Activated B cell treated with CpG ODN at 0.5 μM for 24 hours (primary cell): ENCODE measurements around the gene CDKN2A. TPM values are rescaled to one million over a fixed set of nuclear protein-coding genes. Genes with fewer than 3 reads are reported as not detected.

ENCODE experiments used
- ATAC-seq: fragments of 200-7000 bp; cut with Tn5 transposase; one replicate; pipeline ENCODE4 v1.10.0; 2021; ENCODE audit warnings: low read depth, mild to moderate bottlenecking, moderate library complexity
- CTCF ChIA-PET: fragments of 350-600 bp; sonication (Branson Sonifier 250); formaldehyde crosslinking; loops from one replicate; lab custom pipeline; 2021; ENCODE audit warnings: antibody characterized with exemption; lab: Charles Lee
- POLR2A ChIA-PET: fragments of 350-600 bp; sonication (Branson Sonifier 250); formaldehyde crosslinking; loops from one replicate; lab custom pipeline; 2021; ENCODE audit warnings: antibody characterized with exemption; lab: Charles Lee
- DNase-seq: peaks from one replicate; pipeline ENCODE4 v3.0.0; 2022
- H3K27ac Mint-ChIP-seq: one replicate; pipeline ENCODE4 v1.8.0; 2020; ENCODE audit warnings: mixed read lengths
- H3K27me3 Mint-ChIP-seq: one replicate; pipeline ENCODE4 v1.8.0; 2021; ENCODE audit warnings: mixed read lengths
- H3K36me3 Mint-ChIP-seq: one replicate; pipeline ENCODE4 v1.8.0; 2021; ENCODE audit warnings: low read depth, mixed read lengths
- H3K4me1 Mint-ChIP-seq: one replicate; pipeline ENCODE4 v1.8.0; 2021; ENCODE audit warnings: mixed read lengths
- H3K4me3 Mint-ChIP-seq: one replicate; pipeline ENCODE4 v1.8.0; 2020; ENCODE audit warnings: mild to moderate bottlenecking, mixed read lengths
- H3K9me3 Mint-ChIP-seq: one replicate; pipeline ENCODE4 v1.8.0; 2020; ENCODE audit warnings: mixed read lengths
- intact Hi-C: fragments of 100-400 bp; cut with micrococcal nuclease; formaldehyde crosslinking; loops from one replicate; pipeline ENCODE4 v1.15.1; 2024
- total RNA-seq: library from RNA; stranded (reverse); gene quantifications from 2 replicates; pipeline ENCODE4 v1.2.3, GENCODE V29; 2022
- TF ChIP-seq, protein P1 (sequence below): fragments of 200-600 bp; IDR thresholded peaks from one replicate; pipeline ENCODE4 v1.8.0; 2022; ENCODE audit warnings: antibody characterized with exemption, mild to moderate bottlenecking

Gene CDKN2A
- total RNA-seq, 1 donor from 2014 or later: 8.5 TPM

- TF ChIP-seq, protein P1, sequence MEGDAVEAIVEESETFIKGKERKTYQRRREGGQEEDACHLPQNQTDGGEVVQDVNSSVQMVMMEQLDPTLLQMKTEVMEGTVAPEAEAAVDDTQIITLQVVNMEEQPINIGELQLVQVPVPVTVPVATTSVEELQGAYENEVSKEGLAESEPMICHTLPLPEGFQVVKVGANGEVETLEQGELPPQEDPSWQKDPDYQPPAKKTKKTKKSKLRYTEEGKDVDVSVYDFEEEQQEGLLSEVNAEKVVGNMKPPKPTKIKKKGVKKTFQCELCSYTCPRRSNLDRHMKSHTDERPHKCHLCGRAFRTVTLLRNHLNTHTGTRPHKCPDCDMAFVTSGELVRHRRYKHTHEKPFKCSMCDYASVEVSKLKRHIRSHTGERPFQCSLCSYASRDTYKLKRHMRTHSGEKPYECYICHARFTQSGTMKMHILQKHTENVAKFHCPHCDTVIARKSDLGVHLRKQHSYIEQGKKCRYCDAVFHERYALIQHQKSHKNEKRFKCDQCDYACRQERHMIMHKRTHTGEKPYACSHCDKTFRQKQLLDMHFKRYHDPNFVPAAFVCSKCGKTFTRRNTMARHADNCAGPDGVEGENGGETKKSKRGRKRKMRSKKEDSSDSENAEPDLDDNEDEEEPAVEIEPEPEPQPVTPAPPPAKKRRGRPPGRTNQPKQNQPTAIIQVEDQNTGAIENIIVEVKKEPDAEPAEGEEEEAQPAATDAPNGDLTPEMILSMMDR: no peak
- intact Hi-C loops: loop anchor here (5.0 kb wide), 1 partner anchor 485 kb away; no protein-coding TSS in a partner anchor
- peaks cover 13% of the 10 kb centered on the region for H3K9me3 Mint-ChIP-seq
- ChIA-PET POLR2A (no interaction called here), CTCF (interaction anchor here (1.2 to 5.2 kb wide), 3 partner anchors 14 to 154 kb away, joined by 3 to 28 read pairs (median 6); partner anchors contain the start of gene CDKN2B)
- H3K4me1 Mint-ChIP-seq: peaks cover 21% of the 10 kb centered on the region
- H3K4me3 Mint-ChIP-seq: no peak overlapping the region
- ATAC-seq (no peak), DNase-seq (no peak)
- peaks cover 75% of the 10 kb centered on the region for H3K27me3 Mint-ChIP-seq
- H3K27ac Mint-ChIP-seq: no peak overlapping the region
- H3K36me3 Mint-ChIP-seq: peaks cover 3% of the 10 kb centered on the region
Measured at GRCh38 chr9:21967169-21967568, 27.0 kb downstream of the CDKN2A start.

- H3K36me3 Mint-ChIP-seq: peaks cover 3% of the 10 kb centered on the region
- CTCF ChIA-PET: interaction anchor here (1.2 to 1.3 kb wide), 2 partner anchors 43 to 152 kb away, joined by 4 to 8 read pairs; partner anchors contain the start of gene CDKN2B
- peaks cover 14% of the 10 kb centered on the region for H3K9me3 Mint-ChIP-seq
- ATAC-seq: no peak
- no peak for DNase-seq
- H3K27ac Mint-ChIP-seq: peak overlapping the region; percentile 31
- POLR2A ChIA-PET: interaction anchor here (0.9 kb wide), 1 partner anchor 42 kb away, joined by 3 read pairs; no protein-coding TSS in a partner anchor
- peaks cover 21% of the 10 kb centered on the region for H3K4me1 Mint-ChIP-seq
- H3K27me3 Mint-ChIP-seq: peaks cover 77% of the 10 kb centered on the region
- intact Hi-C loops: loop anchor here (5.0 kb wide), 1 partner anchor 486 kb away; no protein-coding TSS in a partner anchor
- no peak overlapping the region for H3K4me3 Mint-ChIP-seq
- TF ChIP-seq, protein P1: no peak
Measured at GRCh38 chr9:21966140-21966851, 27.9 kb downstream of the CDKN2A start.

DNA sequence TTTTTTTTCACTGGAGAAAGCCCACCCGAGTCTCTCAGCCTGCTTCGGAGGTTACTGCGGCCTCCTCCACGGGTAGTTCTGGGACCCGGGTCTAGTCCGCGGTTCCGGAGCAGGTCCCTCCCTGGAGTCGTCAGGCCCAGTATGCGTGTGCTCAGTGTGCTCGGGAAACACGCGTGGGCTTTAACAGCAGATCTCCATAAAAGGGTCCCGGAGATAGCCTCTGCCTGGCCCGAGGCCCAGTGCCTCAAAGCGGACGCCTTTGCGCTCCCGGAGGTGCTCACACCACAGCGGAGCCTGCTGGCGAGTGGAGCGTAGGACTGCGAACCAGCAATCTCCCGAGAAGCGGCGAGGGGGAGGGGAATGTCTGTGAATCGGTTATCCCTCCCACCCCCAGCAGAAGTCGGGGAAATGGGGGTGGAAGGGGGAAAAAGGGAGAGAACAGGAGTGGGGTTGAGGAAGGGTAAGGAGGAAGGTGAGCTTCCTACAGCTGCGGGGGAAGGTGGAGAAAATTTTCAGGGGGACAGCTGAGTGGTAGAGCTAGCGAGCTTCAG lies 28.7 kb downstream of the CDKN2A start:
- H3K4me3 Mint-ChIP-seq: peak overlapping the region; percentile 77
- POLR2A ChIA-PET: interaction anchor here (0.9 kb wide), 1 partner anchor 43 kb away, joined by 3 read pairs; no protein-coding TSS in a partner anchor
- ATAC-seq (peak; percentile 67), DNase-seq (peak; percentile 41)
- H3K4me1 Mint-ChIP-seq: peaks cover 19% of the 10 kb centered on the region
- H3K9me3 Mint-ChIP-seq: peaks cover 12% of the 10 kb centered on the region
- H3K27me3 Mint-ChIP-seq: peaks cover 74% of the 10 kb centered on the region
- peaks cover 2% of the 10 kb centered on the region for H3K36me3 Mint-ChIP-seq
- intact Hi-C loops: loop anchor here (1.0 to 5.0 kb wide), 6 partner anchors 30 to 487 kb away; no protein-coding TSS in a partner anchor
- CTCF ChIA-PET: interaction anchor here (1.2 to 1.3 kb wide), 2 partner anchors 43 to 152 kb away, joined by 4 to 8 read pairs; partner anchors contain the start of gene CDKN2B
- H3K27ac Mint-ChIP-seq: peak overlapping the region; percentile 64
- TF ChIP-seq, protein P1: no peak

DNA sequence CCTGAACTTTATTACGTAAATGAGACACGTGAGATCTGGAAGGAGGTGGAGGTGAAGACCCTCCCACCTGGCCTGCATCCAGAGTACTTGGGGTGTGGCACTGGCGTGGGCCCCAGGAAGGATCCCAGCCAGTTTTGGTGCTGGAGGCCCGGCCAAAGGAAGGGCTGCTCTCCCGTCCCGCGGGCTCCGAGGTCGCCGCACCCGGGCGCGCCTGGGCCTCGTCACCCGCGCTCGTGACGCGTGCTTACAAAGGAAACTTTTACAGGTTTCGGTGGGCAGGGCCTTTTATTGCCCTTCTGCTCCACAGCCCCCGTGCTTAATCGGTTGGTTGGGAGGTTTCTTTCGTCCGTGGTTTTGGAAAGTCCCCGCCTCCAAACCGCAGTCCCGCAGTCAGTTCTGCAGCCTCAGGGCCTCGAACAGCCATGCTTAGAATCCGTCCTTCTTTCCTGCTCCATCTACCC lies 29.2 kb downstream of the CDKN2A start:
- peak; percentile 48 for DNase-seq
- CTCF ChIA-PET: interaction anchor here (1.2 to 1.3 kb wide), 3 partner anchors 9 to 151 kb away, joined by 3 to 8 read pairs (median 4); partner anchors contain the start of gene CDKN2B

More for the DNA sequence above, 29.2 kb downstream of the CDKN2A start:
- peak; percentile 76 for ATAC-seq
- POLR2A ChIA-PET: no interaction called here
- Mint-ChIP-seq H3K27ac (peak overlapping the region; percentile 64), H3K36me3 (peaks cover 2% of the 10 kb centered on the region), H3K9me3 (peaks cover 12% of the 10 kb centered on the region), H3K4me1 (peaks cover 19% of the 10 kb centered on the region), H3K27me3 (peaks cover 71% of the 10 kb centered on the region), H3K4me3 (peak overlapping the region; percentile 77)
- TF ChIP-seq, protein P1: no peak
- intact Hi-C loops: loop anchor here (1.0 to 5.0 kb wide), 6 partner anchors 30 to 487 kb away; no protein-coding TSS in a partner anchor
